GDM1 (cell line): Measurements from ENCODE around the gene RPL6.
"Not testable (repeated sequence)": the region's sequence is repeated elsewhere in the genome, so short reads cannot be mapped to it uniquely, and the experiment has no call there.

Experiments
- DNase-seq: peaks from one replicate; lab custom pipeline; 2025; lab: John Stamatoyannopoulos, UW

Gene RPL6

DNA sequence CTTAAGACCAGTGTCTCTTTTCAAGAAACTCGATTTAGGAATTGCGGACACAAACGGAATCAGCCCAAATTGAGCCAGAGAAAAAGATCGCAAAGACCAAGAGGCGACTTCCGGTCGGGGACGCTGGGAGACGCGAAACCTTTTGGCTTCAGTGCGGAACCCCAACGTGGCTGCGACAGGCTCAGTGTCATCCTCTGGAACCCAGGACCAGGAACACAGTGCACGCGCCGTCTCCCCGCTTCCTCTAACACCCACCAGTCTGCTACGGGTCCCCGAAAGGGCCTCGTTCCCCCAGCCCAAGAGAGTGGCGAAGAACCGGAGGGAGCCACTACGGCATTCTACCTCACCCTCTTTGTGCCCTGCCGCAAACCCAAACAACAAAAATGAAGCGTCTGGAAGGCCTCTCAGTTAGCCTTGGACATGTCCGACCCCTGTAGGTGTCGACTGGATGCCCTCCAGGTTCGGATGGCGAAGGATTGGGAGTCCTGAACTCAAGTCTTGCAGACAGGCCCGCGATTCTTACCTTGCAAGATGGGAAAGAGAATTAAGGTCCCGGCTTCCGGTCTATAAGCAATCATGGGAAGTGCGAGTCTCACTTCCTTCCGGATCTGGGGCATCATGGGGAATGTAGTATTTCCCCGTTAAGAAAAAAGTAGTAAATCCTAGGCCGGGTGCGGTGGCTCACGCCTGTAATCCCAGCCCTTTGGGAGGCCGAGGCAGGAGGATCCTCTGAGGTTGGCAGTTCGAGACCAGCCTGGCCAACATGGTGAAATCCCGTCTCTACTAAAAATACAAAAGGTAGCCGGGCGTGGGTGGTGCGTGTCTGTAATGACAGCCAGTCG lies at the start of gene RPL6:
Gene RPL6 (minus strand): TSS at position 542 of the 842 bp plus-strand sequence. CDS start 949 bp downstream, outside the sequence.
- peak; percentile 82 for DNase-seq

DNA sequence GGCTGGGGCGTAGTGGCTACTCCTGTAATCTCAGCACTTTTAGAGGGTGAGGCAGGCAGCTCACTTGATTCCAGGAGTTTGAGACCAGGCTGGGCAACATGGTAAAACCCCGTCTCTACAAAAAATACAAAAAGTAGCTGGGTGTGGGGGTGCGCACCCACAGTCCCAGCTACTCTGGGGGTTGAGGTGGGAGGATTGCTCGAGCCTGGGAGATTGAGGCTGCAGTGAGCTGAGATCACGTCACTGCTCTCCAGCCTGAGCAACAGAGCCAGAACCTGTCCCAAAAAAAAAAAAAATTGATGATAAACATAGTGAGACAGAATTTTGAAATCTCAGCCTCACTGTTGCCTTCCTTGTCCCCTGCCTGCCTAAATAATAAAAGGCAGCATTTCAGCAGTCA lies 49.3 kb upstream of the RPL6 start:
- no peak for DNase-seq

DNA sequence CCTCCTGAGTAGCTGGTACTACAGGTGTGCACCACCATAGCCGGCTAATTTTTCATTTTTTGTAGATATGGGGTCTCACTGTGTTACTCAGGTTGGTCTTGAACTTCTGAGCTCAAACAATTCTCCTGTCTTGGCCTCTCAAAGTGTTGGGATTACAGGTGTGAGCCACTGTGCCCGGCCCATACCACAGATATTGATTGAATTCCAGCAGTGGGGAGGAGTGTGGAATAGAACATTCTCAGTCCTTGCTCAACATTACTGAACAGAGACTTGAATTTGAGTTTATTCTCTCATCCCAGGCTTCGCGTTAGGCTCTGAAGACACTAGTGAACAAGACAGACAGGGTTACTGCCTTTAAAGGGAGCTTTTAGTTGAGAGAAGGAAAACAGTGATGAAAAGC lies 48.9 kb upstream of the RPL6 start:
- DNase-seq, result no peak

- not testable (repeated sequence) for DNase-seq
Measured at GRCh38 chr12:112457142-112457541, 47.7 kb upstream of the RPL6 start.

- no peak for DNase-seq
Measured at GRCh38 chr12:112456029-112456428, 46.6 kb upstream of the RPL6 start.

DNA sequence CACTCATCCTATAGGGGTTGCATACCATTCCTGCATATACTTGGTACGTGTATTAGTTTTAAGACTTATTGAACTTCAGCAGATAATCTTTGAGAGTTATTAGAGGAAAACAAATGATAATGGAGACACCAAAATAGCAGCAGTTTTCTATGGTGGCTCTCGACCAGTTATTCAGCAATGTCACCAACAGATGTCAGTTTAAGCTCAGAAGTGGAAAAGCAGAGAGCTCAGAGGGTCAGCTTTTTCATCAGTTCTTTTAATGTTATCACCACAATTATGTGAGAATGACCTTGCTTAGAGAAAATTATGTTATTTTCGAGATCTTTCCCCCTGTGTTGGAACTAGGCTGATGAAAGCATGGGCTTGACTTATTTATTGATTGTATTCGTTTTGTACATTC lies 41.3 kb upstream of the RPL6 start:
- no peak for DNase-seq

GRCh38 chr12:112448165-112448564 lies 38.8 kb upstream of the RPL6 start:
- DNase-seq, result not testable (repeated sequence)

- DNase-seq, result peak; percentile 68
Measured at GRCh38 chr12:112447106-112447505, 37.7 kb upstream of the RPL6 start.

DNA sequence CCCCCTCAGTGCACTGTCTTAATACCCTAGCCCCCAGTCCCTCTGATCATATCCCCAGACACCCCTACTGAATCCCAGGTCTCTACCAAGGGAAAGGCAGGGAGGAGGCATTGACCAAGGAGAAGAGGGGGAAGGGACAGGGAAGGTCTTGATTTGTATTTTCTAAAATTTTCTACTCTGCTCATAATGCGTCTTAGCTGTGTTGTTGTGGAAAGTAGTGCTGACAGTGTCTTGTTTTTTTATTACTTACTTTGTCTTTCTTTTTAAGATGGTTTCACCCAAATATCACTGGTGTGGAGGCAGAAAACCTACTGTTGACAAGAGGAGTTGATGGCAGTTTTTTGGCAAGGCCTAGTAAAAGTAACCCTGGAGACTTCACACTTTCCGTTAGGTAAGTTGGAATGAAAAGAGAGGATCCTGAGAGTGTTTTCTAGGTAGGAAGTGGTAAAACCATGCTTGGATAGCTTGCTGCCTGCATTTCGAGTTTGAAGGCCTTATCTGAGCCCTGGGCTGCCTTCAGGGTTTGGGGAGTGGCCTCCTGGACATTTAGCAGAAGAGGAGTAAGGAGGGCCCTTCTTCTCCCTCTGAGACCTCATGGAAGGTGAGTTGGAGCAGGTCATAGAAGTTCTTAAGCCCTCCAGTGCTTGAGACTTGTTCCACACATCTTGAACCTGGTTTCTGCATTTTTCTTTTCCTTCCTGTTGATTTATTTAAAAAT lies 36.8 kb upstream of the RPL6 start:
- no peak for DNase-seq

DNA sequence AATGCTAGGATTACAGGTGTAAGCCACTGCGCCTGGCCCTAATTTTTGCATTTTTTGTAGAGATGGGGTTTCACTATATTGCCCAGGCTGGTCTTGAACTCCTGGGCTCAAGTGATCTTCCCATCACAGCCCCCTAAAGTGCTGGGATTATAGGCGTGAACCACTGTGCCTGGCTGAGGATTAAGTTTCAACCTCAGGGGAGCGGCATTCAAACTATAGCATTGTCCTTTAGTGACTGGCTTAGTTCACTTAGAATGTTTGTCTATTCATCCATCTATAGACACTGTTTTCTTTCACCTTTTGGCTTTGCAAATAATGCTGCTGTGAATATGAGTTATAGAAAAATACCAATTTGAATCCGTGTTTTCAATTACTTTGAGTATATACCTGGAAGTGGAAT lies 34.5 kb upstream of the RPL6 start:
- no peak for DNase-seq

GRCh38 chr12:112440653-112441052 lies 31.2 kb upstream of the RPL6 start:
- DNase-seq, result not testable (repeated sequence)

- no peak for DNase-seq
Measured at GRCh38 chr12:112439769-112440168, 30.4 kb upstream of the RPL6 start.

GRCh38 chr12:112438645-112439044 lies 29.2 kb upstream of the RPL6 start:
- DNase-seq, result not testable (repeated sequence)

DNA sequence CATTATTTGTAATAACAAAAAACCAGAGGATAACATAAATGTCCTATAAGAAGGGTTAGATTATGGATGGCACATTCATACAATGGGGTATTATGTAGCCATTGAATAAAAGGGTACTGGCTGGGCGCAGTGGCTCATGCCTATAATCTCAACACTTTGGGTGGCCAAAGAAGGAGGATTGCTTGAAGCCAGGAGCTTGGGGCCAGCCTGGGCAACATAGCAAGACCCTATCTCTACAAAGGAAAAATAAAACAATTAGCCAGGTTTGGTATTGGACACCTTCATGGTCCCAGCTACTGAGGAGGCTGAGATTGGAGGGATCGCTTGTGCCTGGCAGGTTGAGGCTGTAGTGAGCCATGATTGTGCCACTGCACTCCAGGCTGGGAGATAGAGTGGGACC lies 24.1 kb upstream of the RPL6 start:
- DNase-seq, result no peak

DNA sequence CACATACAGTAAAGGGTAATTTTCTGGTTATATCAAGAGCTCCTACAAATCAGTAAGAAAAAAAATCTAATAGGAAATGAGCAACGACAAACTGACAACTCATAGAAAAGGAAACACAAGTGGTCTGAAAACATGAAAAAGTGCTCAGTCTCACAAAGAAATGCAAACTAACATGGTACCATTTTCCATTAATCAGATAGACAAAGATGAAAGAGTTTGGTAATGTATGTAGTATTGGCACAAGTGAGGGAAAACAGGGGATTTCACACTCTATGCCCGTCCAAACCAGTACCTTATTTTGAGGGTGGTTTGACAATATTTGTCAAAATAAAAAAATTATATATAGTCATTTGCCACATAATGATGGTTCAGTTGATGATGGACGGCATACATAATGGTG lies 22.6 kb upstream of the RPL6 start:
- no peak for DNase-seq

- peak; percentile 4 for DNase-seq
Measured at GRCh38 chr12:112430929-112431328, 21.5 kb upstream of the RPL6 start.

DNA sequence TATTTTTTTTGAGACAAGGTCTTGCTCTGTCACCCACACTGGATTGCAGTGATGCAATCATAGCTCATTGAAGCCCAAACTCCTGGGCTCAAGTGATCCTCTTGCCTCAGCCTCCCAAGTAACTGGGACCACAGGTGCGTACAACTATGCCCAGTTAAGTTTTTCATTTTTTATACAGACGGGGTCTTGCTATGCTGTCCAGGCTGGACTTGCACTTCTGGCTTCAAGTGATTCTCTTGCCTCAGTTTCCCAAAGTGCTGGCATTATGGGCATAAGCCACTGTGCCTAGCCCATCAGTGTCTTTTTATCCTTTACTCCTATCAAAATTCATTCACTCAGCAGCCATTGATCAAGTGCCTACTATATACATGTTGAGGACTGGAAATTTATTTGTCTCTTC lies 18.4 kb upstream of the RPL6 start:
- no peak for DNase-seq

DNA sequence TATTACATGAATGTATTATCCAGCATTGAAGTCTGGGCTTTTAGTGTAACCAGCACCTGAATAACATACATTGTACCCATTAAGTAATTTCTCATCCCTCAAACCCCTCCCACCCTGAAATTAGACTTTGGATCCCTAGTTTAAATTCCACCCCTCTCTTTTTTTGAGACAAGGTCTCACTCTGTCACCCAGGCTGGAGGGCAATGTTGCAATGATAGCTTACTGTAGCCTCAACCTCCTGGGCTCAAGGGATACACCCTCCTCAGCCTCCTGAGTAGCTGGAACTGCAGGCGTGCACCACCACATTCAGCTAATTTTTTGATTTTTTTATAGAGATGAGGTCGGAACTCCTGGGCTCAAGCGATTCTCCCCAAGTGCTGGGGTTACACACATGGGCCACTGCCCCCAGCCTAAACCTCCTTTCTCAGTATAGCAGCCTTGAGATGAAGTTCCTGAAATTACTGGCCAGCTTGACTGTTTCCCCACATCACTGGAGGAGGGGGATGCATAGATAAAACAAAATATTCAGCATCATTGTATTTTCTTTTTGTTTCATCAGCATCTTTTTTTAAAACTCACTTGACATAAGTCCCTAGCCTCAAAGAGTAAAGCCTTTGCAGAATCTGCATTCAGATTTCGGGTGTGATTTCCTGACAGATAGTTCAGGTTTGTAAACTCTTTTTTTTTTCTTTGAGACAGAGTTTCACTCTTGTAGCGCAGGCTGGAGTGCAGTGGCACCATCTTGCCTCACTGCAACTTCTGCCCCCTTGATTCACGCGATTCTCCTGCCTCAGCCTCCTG lies 16.4 kb upstream of the RPL6 start:
- no peak for DNase-seq

DNA sequence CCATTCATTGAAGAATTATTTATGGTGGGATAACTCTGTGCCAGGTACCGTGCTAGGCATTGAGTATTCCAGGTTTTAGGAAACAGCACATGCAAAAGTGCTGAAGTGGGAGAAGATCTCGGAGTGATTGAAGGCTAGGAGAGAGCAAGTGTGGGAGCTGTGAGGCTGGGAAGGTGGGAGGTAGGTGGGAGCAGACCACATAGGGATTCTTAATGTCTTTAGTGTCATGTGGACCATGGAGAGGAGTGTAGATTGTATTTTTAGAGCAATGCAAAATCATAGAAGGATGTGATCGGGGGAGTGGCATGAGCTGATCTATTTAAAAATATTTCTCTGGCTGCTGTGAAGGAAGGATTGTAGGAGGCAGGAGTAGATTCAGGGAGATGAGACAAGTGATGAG lies 14.7 kb upstream of the RPL6 start:
- no peak for DNase-seq

GRCh38 chr12:112422531-112422930 lies 13.1 kb upstream of the RPL6 start:
- DNase-seq, result no peak

DNA sequence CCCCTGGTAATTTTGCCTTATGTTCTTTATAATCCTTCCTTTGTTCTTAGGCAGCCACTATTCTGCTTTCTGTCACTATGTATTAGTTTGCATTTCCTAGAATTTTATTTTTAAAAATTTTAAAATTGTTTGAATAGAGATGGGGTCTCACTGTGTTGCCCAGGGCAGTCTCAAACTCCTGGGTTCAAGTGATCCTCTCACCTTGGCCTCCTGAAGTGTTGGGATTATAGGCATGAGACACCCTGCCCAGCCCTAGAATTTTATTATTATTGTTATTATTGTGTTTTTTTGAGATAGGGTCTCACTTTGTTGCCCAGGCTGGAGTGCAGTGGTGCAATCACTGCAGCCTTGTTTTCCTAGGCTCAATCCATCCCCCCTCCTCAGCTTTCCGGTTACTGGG lies 12.0 kb upstream of the RPL6 start:
- DNase-seq, result no peak

- no peak for DNase-seq
Measured at GRCh38 chr12:112420740-112421139, 11.3 kb upstream of the RPL6 start.
